ENCODE data around the gene PPP4R1. TPM values are rescaled to one million over a fixed set of nuclear protein-coding genes. Genes with fewer than 3 reads are reported as not detected.

The PPP4R1 gene
- total and polyA plus RNA-seq, 2 donors = 41.8 to 174 TPM

DNA sequence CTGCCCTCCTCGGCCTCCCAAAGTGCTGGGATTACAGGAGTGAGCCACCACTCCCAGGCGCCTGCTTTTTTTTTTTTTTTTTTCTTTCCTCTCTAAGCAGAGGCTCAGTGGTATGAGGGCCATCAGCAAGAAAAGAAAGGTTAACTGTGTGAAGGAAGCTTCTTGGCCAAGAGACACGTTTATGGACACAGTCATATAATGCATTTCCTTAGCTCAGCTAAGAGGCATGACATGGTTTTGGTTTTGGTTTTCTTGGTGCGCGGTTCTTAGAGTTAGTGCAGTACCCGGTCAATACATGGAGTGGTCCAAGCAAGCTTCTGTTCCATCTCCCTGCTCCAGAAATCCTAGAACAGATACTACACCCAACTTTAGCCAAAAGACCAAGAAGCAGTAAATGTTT, 96.5 kb downstream of the PPP4R1 start:
- Histone ChIP-seq H3K27ac (ENCODE audit: low read depth) (no peak overlapping the region), H3K4me3 (ENCODE audit: low read depth, low read length) (no peak overlapping the region), H3K4me1 (ENCODE audit: insufficient read depth) (no peaks in the 10 kb centered on the region), H3K36me3 (ENCODE audit: insufficient read depth) (no peaks in the 10 kb centered on the region)
- WGBS = 83% methylated on average over 6 of the region's 6 CpGs
- no peak for DNase-seq (ENCODE audit: extremely low spot score)

DNA sequence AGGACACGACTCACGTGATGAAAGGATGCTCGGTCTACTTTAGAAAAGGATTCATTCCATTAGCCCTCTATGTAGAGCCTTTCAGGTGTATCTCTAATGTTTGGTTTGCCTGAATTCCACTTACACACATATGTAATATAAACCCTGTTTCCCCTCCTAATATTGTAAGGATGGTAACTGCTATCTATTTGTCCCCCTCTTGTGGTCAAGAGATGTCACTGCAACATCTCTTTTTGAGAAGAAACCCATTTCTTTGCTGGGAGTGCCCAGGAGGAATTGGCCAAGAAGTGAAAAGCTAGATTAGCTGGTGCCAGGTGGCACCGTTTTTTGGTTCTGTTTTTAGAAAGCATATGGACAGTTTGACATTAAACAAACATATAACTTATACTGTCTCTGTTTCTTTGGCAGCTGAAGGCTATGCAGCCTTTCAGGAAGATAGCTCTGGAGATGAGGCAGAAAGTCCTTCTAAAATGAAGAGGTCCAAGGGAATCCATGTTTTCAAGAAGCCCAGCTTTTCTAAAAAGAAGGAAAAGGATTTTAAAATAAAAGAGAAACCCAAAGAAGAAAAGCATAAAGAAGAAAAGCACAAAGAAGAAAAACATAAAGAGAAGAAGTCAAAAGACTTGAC, 97.8 kb downstream of the PPP4R1 start:
- Histone ChIP-seq H3K4me1 (ENCODE audit: insufficient read depth) (no peaks in the 10 kb centered on the region), H3K36me3 (ENCODE audit: insufficient read depth) (no peaks in the 10 kb centered on the region), H3K27ac (ENCODE audit: low read depth) (no peak overlapping the region), H3K4me3 (ENCODE audit: low read depth, low read length) (no peak overlapping the region)
- WGBS = 62% methylated on average over 4 of the region's 4 CpGs
- no peak for DNase-seq (ENCODE audit: extremely low spot score)

DNA sequence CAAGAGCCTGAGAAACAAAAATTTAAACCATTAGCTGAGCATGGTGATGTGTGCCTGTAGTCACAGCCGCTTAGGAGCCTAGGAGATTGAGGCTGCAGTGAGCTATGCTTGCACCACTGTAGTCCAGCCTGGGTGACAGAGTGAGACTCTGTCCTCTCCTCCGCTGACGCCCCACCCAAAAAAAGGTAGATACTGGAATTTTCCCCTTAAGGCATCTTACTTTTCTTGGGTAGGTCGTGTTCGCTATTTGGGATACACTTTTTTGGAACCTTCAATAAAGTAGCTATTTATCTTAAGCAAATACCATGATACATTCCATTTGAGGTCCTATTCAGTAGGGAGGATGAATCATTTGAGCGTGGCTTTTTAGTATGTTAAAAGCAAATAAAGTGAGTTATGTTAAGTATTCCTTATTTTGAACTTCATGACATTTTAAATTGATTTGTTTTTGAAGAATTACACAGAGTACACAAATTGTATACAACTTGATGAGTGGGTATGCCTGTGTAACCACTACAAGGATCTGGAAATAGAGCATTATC, 100.3 kb downstream of the PPP4R1 start:
- WGBS = 85% methylated on average over 6 of the region's 6 CpGs
- no peak for DNase-seq (ENCODE audit: extremely low spot score)
- H3K36me3 ChIP-seq (ENCODE audit: insufficient read depth) = no peaks in the 10 kb centered on the region
- no peak overlapping the region for H3K27ac ChIP-seq (ENCODE audit: low read depth)
- H3K4me3 ChIP-seq (ENCODE audit: low read depth, low read length) = no peak overlapping the region
- no peaks in the 10 kb centered on the region for H3K4me1 ChIP-seq (ENCODE audit: insufficient read depth)

DNA sequence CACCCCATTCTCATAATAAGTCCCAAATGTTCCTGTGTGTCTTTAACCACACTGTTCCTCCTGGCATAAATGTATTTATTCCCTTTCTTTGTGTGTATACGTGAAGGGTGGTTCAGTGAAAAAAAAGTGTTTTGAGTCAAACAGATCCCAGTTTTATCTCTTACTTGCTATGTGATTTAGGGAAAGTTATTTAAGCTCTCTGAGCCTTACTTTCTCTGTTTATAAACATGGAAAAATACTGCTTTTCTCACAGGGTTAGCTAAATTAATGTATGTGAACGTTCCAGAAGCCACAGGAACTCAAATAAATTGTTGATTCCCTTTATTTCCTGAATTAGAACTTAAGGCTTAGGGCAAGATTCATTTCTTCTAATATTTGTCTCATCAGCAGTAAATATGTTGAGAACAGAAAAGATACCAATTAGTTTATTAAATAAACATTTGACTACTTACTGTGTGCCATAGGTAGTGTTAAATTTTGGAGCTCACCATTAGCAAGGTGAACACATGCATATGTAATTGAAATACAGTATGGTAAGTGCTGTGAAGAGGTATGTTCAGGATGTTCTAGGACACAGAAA, 105.8 kb downstream of the PPP4R1 start:
- DNase-seq (ENCODE audit: extremely low spot score) = no peak
- Histone ChIP-seq H3K36me3 (ENCODE audit: insufficient read depth) (no peaks in the 10 kb centered on the region), H3K4me1 (ENCODE audit: insufficient read depth) (no peaks in the 10 kb centered on the region), H3K27ac (ENCODE audit: low read depth) (no peak overlapping the region), H3K4me3 (ENCODE audit: low read depth, low read length) (no peak overlapping the region)
- 49% methylated on average over 2 of the region's 2 CpGs for WGBS

DNA sequence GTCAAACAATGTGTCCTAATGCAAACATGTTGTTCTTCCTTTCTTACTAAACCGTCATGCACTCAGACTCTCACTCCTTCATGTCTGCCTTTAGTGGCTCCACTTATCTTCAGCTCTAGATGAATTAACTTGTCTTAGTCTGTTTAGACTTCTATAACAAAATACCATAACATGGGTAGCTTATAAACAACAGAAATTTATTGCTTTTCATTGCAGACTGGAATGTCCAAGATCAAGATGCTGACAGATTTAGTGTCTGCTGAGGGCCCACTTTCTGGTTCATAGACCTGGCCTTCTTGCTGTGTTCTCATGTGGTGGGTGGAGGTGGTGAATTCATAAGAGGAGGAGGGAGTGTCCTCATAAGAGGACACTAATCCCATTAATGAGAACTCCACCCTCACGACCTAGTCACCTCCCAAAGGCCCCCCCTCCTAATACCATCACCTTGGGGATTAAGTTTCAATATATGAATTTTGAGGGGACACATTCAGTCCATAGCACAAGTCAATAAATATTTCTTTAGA, 106.7 kb downstream of the PPP4R1 start:
- Histone ChIP-seq H3K36me3 (ENCODE audit: insufficient read depth) (no peaks in the 10 kb centered on the region), H3K27ac (ENCODE audit: low read depth) (no peak overlapping the region), H3K4me3 (ENCODE audit: low read depth, low read length) (no peak overlapping the region), H3K4me1 (ENCODE audit: insufficient read depth) (no peaks in the 10 kb centered on the region)
- DNase-seq (ENCODE audit: extremely low spot score) = no peak
- WGBS = 58% methylated on average over 2 of the region's 2 CpGs

DNA sequence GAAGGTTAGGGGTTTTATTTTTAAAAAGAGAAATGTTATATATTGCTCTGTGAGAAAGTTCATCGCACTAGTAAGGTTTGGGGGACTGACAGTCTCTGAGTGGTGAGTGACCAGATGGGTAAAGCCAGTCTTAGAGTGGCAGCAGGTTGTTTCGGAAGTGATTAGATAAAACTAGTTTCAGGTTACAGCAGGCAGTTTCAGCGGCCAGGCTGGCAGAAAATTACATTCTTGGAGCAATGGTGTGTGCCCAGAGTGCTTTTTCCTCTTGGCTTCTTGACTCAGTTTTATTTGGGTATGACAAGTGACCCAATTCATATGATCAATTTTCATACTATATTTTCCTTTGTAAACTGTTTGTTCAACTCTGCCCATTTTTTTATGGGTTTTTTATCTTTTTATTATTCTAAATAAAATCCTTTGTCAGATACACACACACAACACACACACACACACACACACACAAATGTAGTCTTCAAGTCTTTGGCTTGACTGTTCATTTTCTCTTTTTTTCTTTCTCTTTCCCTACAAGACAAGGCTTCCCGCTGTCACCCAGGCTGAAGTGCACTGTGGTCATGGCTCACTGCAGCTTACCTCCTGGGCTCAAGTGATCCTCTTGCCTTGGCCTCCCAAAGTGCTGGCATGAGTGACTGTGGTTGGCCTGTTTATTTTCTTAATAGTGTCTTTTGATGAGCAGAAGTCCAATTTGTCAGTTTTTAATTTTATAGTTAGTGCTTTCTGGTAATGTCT, 108.1 kb downstream of the PPP4R1 start:
- 57% methylated on average over 4 of the region's 4 CpGs for WGBS
- no peak for DNase-seq (ENCODE audit: extremely low spot score)

More for the DNA sequence above, 108.1 kb downstream of the PPP4R1 start:
- H3K4me3 ChIP-seq (ENCODE audit: low read depth, low read length) = no peak overlapping the region
- no peaks in the 10 kb centered on the region for H3K36me3 ChIP-seq (ENCODE audit: insufficient read depth)
- no peaks in the 10 kb centered on the region for H3K4me1 ChIP-seq (ENCODE audit: insufficient read depth)
- no peak overlapping the region for H3K27ac ChIP-seq (ENCODE audit: low read depth)

Small RNA genes lying within 50 kb of the gene (small RNA-seq; reads per million reads assigned to genes)
- gene RNU2-27P = not detected
- gene RNU6-903P = not detected

Other genes with a start within 250 kb of the PPP4R1 start
- 48.2 TPM for gene RALBP1, start 139.0 kb downstream of the PPP4R1 start, total RNA-seq
- gene RALBP1, start 139.0 kb downstream of the PPP4R1 start, polyA plus RNA-seq = 46.8 TPM
- gene RAB31, start 93.7 kb upstream of the PPP4R1 start, total RNA-seq = 37.1 TPM
- 77.2 TPM for gene RAB31, start 93.7 kb upstream of the PPP4R1 start, polyA plus RNA-seq

All from urinary bladder (tissue), 4 donors.